GM21367 (cell line): Measurements from ENCODE around the gene LRP6.
"Not testable (repeated sequence)": the region's sequence is repeated elsewhere in the genome, so short reads cannot be mapped to it uniquely, and the experiment has no call there.

Experiments used
- ATAC-seq: cut with Tn5 transposase; IDR thresholded peaks from one replicate; pipeline ENCODE4 v1.9.1; 2021; ENCODE audit not compliant: unreplicated experiment

LRP6 gene

GRCh38 chr12:12127304-12127703, 139.5 kb downstream of the LRP6 start:
- ATAC-seq, result no peak

GRCh38 chr12:12126551-12126950, 140.3 kb downstream of the LRP6 start:
- no peak for ATAC-seq

GRCh38 chr12:12123036-12123604, 143.7 kb downstream of the LRP6 start:
- ATAC-seq, result no peak

GRCh38 chr12:12121061-12121460, 145.8 kb downstream of the LRP6 start:
- no peak for ATAC-seq

- ATAC-seq, result no peak
These were observed 150.2 kb downstream of the LRP6 start for GRCh38 chr12:12116677-12117076.

GRCh38 chr12:12115514-12115913, 151.3 kb downstream of the LRP6 start:
- ATAC-seq, result no peak

GRCh38 chr12:12110923-12111555, 155.8 kb downstream of the LRP6 start:
- not testable (repeated sequence) for ATAC-seq

GRCh38 chr12:12108441-12109058, 158.3 kb downstream of the LRP6 start:
- ATAC-seq, result no peak

GRCh38 chr12:12107678-12108077, 159.2 kb downstream of the LRP6 start:
- no peak for ATAC-seq

GRCh38 chr12:12099102-12099501, 167.7 kb downstream of the LRP6 start:
- ATAC-seq, result no peak

- no peak for ATAC-seq
These were observed 168.2 kb downstream of the LRP6 start for GRCh38 chr12:12098691-12099015.

- ATAC-seq, result no peak
These were observed 168.8 kb downstream of the LRP6 start for GRCh38 chr12:12097891-12098690.

GRCh38 chr12:12095021-12095420, 171.8 kb downstream of the LRP6 start:
- ATAC-seq, result no peak

- ATAC-seq, result no peak
These were observed 172.4 kb downstream of the LRP6 start for GRCh38 chr12:12094481-12094880.

GRCh38 chr12:12091977-12092663, 174.7 kb downstream of the LRP6 start:
- ATAC-seq, result no peak

GRCh38 chr12:12091071-12091470, 175.8 kb downstream of the LRP6 start:
- ATAC-seq, result no peak

GRCh38 chr12:12088761-12089160, 178.1 kb downstream of the LRP6 start:
- no peak for ATAC-seq

- no peak for ATAC-seq
These were observed 178.7 kb downstream of the LRP6 start for GRCh38 chr12:12088147-12088546.

- ATAC-seq, result no peak
These were observed 179.2 kb downstream of the LRP6 start for GRCh38 chr12:12087693-12088034.

GRCh38 chr12:12086973-12087692, 179.7 kb downstream of the LRP6 start:
- no peak for ATAC-seq

- ATAC-seq, result no peak
These were observed 180.5 kb downstream of the LRP6 start for GRCh38 chr12:12086362-12086761.
